ENCODE results near the gene STK11.

Gene STK11

GRCh38 chr19:1219786-1220476 lies 14.4 kb downstream of the STK11 start:
- TF ChIP-seq, protein P1, sequence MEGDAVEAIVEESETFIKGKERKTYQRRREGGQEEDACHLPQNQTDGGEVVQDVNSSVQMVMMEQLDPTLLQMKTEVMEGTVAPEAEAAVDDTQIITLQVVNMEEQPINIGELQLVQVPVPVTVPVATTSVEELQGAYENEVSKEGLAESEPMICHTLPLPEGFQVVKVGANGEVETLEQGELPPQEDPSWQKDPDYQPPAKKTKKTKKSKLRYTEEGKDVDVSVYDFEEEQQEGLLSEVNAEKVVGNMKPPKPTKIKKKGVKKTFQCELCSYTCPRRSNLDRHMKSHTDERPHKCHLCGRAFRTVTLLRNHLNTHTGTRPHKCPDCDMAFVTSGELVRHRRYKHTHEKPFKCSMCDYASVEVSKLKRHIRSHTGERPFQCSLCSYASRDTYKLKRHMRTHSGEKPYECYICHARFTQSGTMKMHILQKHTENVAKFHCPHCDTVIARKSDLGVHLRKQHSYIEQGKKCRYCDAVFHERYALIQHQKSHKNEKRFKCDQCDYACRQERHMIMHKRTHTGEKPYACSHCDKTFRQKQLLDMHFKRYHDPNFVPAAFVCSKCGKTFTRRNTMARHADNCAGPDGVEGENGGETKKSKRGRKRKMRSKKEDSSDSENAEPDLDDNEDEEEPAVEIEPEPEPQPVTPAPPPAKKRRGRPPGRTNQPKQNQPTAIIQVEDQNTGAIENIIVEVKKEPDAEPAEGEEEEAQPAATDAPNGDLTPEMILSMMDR (IDR thresholded peaks at IDR 0.05; ENCODE audit: low read length, missing control alignments), result no peak

GRCh38 chr19:1220477-1220930 lies 14.9 kb downstream of the STK11 start:
- TF ChIP-seq, protein P1 (IDR thresholded peaks at IDR 0.05; ENCODE audit: low read length, missing control alignments), result no peak
- no peak for DNase-seq (ENCODE audit: low read depth)
- H3K4me3 ChIP-seq (replicated peaks; ENCODE audit: low read depth, low read length), result no peak overlapping the region

More at GRCh38 chr19:1219786-1220476, 14.4 kb downstream of the STK11 start:
- H3K4me3 ChIP-seq (replicated peaks; ENCODE audit: low read depth, low read length), result no peak overlapping the region
- DNase-seq (ENCODE audit: low read depth), result no peak

DNA sequence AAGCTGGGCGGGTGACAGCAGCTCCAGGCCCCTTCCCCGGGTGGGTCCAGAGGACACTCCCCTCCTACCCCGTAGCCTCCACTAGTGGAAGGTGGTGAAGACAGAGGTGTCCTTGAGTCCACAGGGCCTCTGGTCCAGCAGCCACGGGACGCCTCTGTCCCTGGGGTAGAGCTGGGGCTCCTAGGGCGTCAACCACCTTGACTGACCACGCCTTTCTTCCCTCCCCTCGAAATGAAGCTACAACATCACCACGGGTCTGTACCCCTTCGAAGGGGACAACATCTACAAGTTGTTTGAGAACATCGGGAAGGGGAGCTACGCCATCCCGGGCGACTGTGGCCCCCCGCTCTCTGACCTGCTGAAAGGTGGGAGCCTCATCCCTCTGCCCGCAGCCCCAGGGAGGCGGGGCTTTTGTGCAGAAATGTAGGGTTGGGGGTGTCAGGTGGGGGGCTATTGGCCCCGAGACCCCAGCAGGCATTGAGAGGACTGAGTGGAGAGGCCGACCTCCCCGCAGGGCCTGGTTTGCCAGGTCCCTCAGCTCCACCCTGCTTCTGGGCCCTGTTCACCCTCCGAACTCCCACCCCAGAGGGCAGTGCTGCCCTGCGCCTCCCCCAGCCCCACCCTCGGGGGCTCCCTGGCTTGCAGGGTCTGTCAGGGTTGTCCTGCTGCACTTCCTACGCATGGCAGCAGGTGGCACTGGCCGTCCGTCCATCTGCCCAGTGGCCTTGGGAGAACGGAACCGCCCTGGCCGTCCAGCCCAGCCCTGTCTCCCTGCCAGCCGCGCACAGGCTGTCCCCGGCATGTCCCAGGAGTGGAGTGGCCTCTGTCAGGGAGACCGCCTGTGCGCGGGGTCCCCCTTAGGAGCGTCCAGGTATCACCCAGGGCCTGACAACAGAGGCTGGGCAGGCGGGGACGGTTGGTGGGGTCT lies 15.7 kb downstream of the STK11 start:
- H3K4me3 ChIP-seq (replicated peaks; ENCODE audit: low read depth, low read length), result no peak overlapping the region
- peak; percentile 61 for DNase-seq (ENCODE audit: low read depth)
- TF ChIP-seq, protein P1 (IDR thresholded peaks at IDR 0.05; ENCODE audit: low read length, missing control alignments), result peak; percentile 55

GRCh38 chr19:1221904-1222255 lies 16.3 kb downstream of the STK11 start:
- TF ChIP-seq, protein P1 (IDR thresholded peaks at IDR 0.05; ENCODE audit: low read length, missing control alignments), result no peak
- no peak for DNase-seq (ENCODE audit: low read depth)
- no peak overlapping the region for H3K4me3 ChIP-seq (replicated peaks; ENCODE audit: low read depth, low read length)

GRCh38 chr19:1222394-1222793 lies 16.8 kb downstream of the STK11 start:
- H3K4me3 ChIP-seq (replicated peaks; ENCODE audit: low read depth, low read length), result no peak overlapping the region
- TF ChIP-seq, protein P1 (IDR thresholded peaks at IDR 0.05; ENCODE audit: low read length, missing control alignments), result peak; percentile 7
- DNase-seq (ENCODE audit: low read depth), result no peak

DNA sequence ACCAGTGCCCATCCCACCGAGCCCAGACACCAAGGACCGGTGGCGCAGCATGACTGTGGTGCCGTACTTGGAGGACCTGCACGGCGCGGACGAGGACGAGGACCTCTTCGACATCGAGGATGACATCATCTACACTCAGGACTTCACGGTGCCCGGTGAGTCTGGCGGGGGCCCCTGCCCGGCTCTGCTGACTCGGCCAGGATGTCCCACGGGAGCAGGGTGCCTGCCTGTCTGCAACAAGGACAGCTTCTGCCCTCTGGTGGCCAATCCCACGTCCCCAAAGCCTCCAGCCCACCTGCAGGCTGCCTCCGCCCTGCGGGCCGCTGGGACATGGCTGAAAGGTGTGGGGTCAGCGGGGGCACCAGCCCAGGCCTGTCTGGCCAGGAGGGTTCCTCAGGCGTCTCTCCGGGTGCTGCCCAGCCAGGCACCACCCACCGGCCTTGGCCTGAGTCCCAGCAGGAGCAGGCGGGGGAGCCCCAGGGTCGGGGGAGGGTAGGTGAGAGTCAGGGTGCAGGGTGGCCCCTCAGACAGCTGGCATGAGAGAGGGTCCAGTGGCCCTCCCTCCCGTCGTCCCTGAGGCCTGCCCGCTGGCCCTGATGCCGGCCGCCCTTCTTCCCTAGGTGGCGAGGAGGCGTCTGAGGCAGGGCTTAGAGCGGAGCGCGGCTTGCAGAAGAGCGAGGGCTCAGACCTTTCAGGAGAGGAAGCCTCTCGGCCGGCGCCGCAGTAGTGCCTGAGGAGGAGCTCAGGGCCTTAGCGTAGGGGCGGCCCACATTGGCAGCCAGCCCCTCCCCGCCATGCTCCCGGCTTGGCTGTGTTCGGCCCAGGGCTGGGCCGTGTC lies 17.7 kb downstream of the STK11 start:
- no peak overlapping the region for H3K4me3 ChIP-seq (replicated peaks; ENCODE audit: low read depth, low read length)
- peak; percentile 55 for DNase-seq (ENCODE audit: low read depth)
- TF ChIP-seq, protein P1 (IDR thresholded peaks at IDR 0.05; ENCODE audit: low read length, missing control alignments), result peak; percentile 45

All from fibroblast of pulmonary artery (primary cell).